Tibial nerve (tissue), 4 donors: Measurements from ENCODE around the gene TMCC1.
"Not testable (repeated sequence)": the region's sequence is repeated elsewhere in the genome, so short reads cannot be mapped to it uniquely, and the experiment has no call there.

Experiments used
- EP300 ChIP-seq, 2 donors: sonication (generic); formaldehyde crosslinking; IDR thresholded peaks; one replicate each; pipeline ENCODE4 v1.6.1; 2017; ENCODE audit warnings: antibody characterized with exemption in 2 of 2, mild to moderate bottlenecking in 1 of 2
- TF ChIP-seq, protein P1 (sequence below), 5 experiments: fragments of 200-600 bp in 3 of 5; fragments of 450-650 bp in 2 of 5; sonication (generic) in 3 of 5; IDR thresholded peaks; one replicate each; pipeline ENCODE4 v1.5.1; 2016 to 2019; ENCODE audit warnings: antibody characterized with exemption in 5 of 5, mild to moderate bottlenecking in 3 of 5, moderate library complexity in 2 of 5

- TF ChIP-seq, protein P1, sequence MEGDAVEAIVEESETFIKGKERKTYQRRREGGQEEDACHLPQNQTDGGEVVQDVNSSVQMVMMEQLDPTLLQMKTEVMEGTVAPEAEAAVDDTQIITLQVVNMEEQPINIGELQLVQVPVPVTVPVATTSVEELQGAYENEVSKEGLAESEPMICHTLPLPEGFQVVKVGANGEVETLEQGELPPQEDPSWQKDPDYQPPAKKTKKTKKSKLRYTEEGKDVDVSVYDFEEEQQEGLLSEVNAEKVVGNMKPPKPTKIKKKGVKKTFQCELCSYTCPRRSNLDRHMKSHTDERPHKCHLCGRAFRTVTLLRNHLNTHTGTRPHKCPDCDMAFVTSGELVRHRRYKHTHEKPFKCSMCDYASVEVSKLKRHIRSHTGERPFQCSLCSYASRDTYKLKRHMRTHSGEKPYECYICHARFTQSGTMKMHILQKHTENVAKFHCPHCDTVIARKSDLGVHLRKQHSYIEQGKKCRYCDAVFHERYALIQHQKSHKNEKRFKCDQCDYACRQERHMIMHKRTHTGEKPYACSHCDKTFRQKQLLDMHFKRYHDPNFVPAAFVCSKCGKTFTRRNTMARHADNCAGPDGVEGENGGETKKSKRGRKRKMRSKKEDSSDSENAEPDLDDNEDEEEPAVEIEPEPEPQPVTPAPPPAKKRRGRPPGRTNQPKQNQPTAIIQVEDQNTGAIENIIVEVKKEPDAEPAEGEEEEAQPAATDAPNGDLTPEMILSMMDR (IDR thresholded peaks at IDR 0.05) = not testable (repeated sequence)
- TF ChIP-seq EP300 (IDR thresholded peaks at IDR 0.05) = not testable (repeated sequence)
Observed at GRCh38 chr3:129909235-129909634, 15.7 kb upstream of the TMCC1 start.
